Activated CD8-positive, alpha-beta T cell treated with anti-CD3 and anti-CD28 coated beads, Interleukin-2, amount 10 ng/mL, durations not matched to agents 7 days and 5 days (primary cell): ENCODE measurements around the gene IMMP2L. TPM values are rescaled to one million over a fixed set of nuclear protein-coding genes. Genes with fewer than 3 reads are reported as not detected.

Experiments
- ATAC-seq: fragments of 150-1000 bp; cut with Tn5 transposase; one replicate; pipeline ENCODE4 v1.10.0; 2021; ENCODE audit warnings: moderate library complexity
- CTCF ChIA-PET: fragments of 350-600 bp; sonication (Branson Sonifier 250); formaldehyde crosslinking; loops from one replicate; lab custom pipeline; 2021; ENCODE audit warnings: antibody characterized with exemption; lab: Charles Lee
- POLR2A ChIA-PET: fragments of 350-600 bp; sonication (Branson Sonifier 250); formaldehyde crosslinking; loops from one replicate; lab custom pipeline; 2021; ENCODE audit warnings: antibody characterized with exemption; lab: Charles Lee
- DNase-seq: peaks from one replicate; pipeline ENCODE4 v3.0.0-alpha.2; 2020
- H3K27ac Mint-ChIP-seq: one replicate; pipeline ENCODE4 v1.8.0; 2021; ENCODE audit warnings: mild to moderate bottlenecking, mixed read lengths
- H3K27me3 Mint-ChIP-seq: one replicate; pipeline ENCODE4 v1.8.0; 2021; ENCODE audit warnings: low read depth, mixed read lengths
- H3K36me3 Mint-ChIP-seq: one replicate; pipeline ENCODE4 v1.8.0; 2021; ENCODE audit warnings: low read depth, mixed read lengths
- H3K4me1 Mint-ChIP-seq: one replicate; pipeline ENCODE4 v1.8.0; 2021; ENCODE audit warnings: low read depth, mixed read lengths
- H3K4me3 Mint-ChIP-seq: one replicate; pipeline ENCODE4 v1.8.0; 2021; ENCODE audit warnings: mild to moderate bottlenecking, mixed read lengths
- H3K9me3 Mint-ChIP-seq: one replicate; pipeline ENCODE4 v1.8.0; 2022; ENCODE audit warnings: mixed read lengths; ENCODE audit not compliant: insufficient read depth
- total RNA-seq, 2 experiments: library from RNA; stranded (reverse); gene quantifications; one replicate each; pipeline ENCODE4 v1.2.3, GENCODE V29; 2021

IMMP2L gene
- total RNA-seq, 2 experiments from 2014 or later = 7.1 to 9.7 TPM

- Mint-ChIP-seq H3K4me1 (peaks cover 37% of the 10 kb centered on the region), H3K9me3 (peaks cover 25% of the 10 kb centered on the region)
- POLR2A ChIA-PET = no interaction called here
Observed at GRCh38 chr7:111068618-111069017, 493.7 kb downstream of the IMMP2L start.

GRCh38 chr7:111067682-111068081 lies 494.6 kb downstream of the IMMP2L start:
- ChIA-PET CTCF (no interaction called here), POLR2A (no interaction called here)
- H3K9me3 Mint-ChIP-seq = peaks cover 20% of the 10 kb centered on the region
- ATAC-seq = no peak
- H3K27me3 Mint-ChIP-seq = no peaks in the 10 kb centered on the region
- H3K4me3 Mint-ChIP-seq = no peak overlapping the region
- no peak overlapping the region for H3K27ac Mint-ChIP-seq
- peaks cover 28% of the 10 kb centered on the region for H3K4me1 Mint-ChIP-seq
- H3K36me3 Mint-ChIP-seq = peaks cover 35% of the 10 kb centered on the region
- DNase-seq = no peak

More at GRCh38 chr7:111068618-111069017, 493.7 kb downstream of the IMMP2L start:
- no peak overlapping the region for H3K27ac Mint-ChIP-seq
- no peak overlapping the region for H3K4me3 Mint-ChIP-seq
- CTCF ChIA-PET = no interaction called here
- DNase-seq (no peak), ATAC-seq (no peak)
- peaks cover 31% of the 10 kb centered on the region for H3K36me3 Mint-ChIP-seq
- H3K27me3 Mint-ChIP-seq = no peaks in the 10 kb centered on the region

DNA sequence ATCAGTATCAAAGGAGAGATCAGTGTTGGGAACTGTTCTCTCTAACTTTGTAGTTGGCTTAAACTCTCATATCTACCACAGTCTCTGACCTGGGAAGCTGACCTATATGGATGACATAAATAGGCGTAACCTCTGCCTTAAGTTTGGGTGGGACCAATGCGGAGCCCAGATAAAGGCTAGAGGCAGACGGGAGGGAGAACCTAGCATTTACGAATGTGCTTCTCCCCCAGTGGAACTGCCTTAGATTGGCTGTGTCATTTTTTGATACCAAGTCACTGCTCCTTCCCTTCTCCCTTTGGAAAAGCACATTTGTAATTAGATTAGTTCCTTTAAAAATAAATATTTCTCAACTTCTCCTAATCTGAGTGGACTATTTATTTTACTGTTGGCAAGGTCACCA lies 495.0 kb downstream of the IMMP2L start:
- Mint-ChIP-seq H3K4me3 (no peak overlapping the region), H3K9me3 (peaks cover 23% of the 10 kb centered on the region), H3K27ac (no peak overlapping the region), H3K4me1 (peaks cover 24% of the 10 kb centered on the region), H3K27me3 (no peaks in the 10 kb centered on the region), H3K36me3 (peaks cover 39% of the 10 kb centered on the region)
- ChIA-PET CTCF (interaction anchor here (1.0 kb wide), 1 partner anchor 37 kb away, joined by 3 read pairs; no protein-coding TSS in a partner anchor), POLR2A (no interaction called here)
- no peak for ATAC-seq
- DNase-seq = no peak

GRCh38 chr7:111063166-111063565 lies 499.1 kb downstream of the IMMP2L start:
- CTCF ChIA-PET = interaction anchor here (1.3 kb wide), 1 partner anchor 24 kb away, joined by 3 read pairs; no protein-coding TSS in a partner anchor
- ATAC-seq = no peak
- peaks cover 10% of the 10 kb centered on the region for H3K4me1 Mint-ChIP-seq
- POLR2A ChIA-PET = interaction anchor here (0.8 kb wide), 1 partner anchor 20 kb away, joined by 4 read pairs; no protein-coding TSS in a partner anchor
- H3K4me3 Mint-ChIP-seq = no peak overlapping the region
- DNase-seq = no peak
- no peak overlapping the region for H3K27ac Mint-ChIP-seq
- no peaks in the 10 kb centered on the region for H3K27me3 Mint-ChIP-seq
- peaks cover 44% of the 10 kb centered on the region for H3K36me3 Mint-ChIP-seq
- H3K9me3 Mint-ChIP-seq = peaks cover 39% of the 10 kb centered on the region

DNA sequence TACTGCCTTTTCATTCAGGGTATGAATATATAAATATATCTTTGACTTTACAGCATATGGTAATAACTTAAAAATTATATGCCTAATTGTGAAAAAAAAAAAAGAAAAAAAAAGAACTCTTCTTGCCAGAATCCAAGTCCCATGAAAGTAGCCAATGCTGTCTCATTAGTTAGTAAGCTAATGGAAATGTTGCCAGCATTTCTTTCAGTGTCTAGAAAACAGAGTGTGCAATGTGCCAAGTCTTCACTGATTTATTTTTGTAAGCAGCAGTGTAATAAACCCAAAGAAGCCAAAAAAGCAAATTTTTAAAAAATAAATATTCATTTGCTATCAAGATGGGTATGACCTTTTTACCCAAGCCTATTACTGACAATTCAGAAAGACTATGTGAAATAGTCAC lies 502.5 kb downstream of the IMMP2L start:
- POLR2A ChIA-PET = no interaction called here
- no peak for DNase-seq
- no peak overlapping the region for H3K27ac Mint-ChIP-seq
- CTCF ChIA-PET = interaction anchor here (1.3 kb wide), 1 partner anchor 26 kb away, joined by 3 read pairs; no protein-coding TSS in a partner anchor
- H3K27me3 Mint-ChIP-seq = no peaks in the 10 kb centered on the region
- peaks cover 28% of the 10 kb centered on the region for H3K9me3 Mint-ChIP-seq
- ATAC-seq = no peak
- no peak overlapping the region for H3K4me3 Mint-ChIP-seq
- H3K36me3 Mint-ChIP-seq = peaks cover 34% of the 10 kb centered on the region
- peaks cover 18% of the 10 kb centered on the region for H3K4me1 Mint-ChIP-seq

GRCh38 chr7:111057066-111057465 lies 505.2 kb downstream of the IMMP2L start:
- ChIA-PET POLR2A (no interaction called here), CTCF (interaction anchor here (2.3 kb wide), 1 partner anchor 10 kb away, joined by 10 read pairs; no protein-coding TSS in a partner anchor)
- ATAC-seq = no peak
- Mint-ChIP-seq H3K4me3 (no peak overlapping the region), H3K27ac (no peak overlapping the region), H3K4me1 (peaks cover 33% of the 10 kb centered on the region), H3K36me3 (peaks cover 9% of the 10 kb centered on the region), H3K9me3 (peaks cover 14% of the 10 kb centered on the region), H3K27me3 (no peaks in the 10 kb centered on the region)
- DNase-seq = no peak

GRCh38 chr7:111056371-111056770 lies 505.9 kb downstream of the IMMP2L start:
- peaks cover 2% of the 10 kb centered on the region for H3K36me3 Mint-ChIP-seq
- H3K27ac Mint-ChIP-seq = no peak overlapping the region
- peaks cover 10% of the 10 kb centered on the region for H3K9me3 Mint-ChIP-seq
- no peak for ATAC-seq
- ChIA-PET CTCF (interaction anchor here (1.1 to 1.2 kb wide), 2 partner anchors 42 to 50 kb away, joined by 3 to 4 read pairs; no protein-coding TSS in a partner anchor), POLR2A (interaction anchor here (1.2 kb wide), 1 partner anchor 13 kb away, joined by 3 read pairs; no protein-coding TSS in a partner anchor)
- DNase-seq = no peak
- H3K4me1 Mint-ChIP-seq = peaks cover 34% of the 10 kb centered on the region
- H3K27me3 Mint-ChIP-seq = no peaks in the 10 kb centered on the region
- no peak overlapping the region for H3K4me3 Mint-ChIP-seq

GRCh38 chr7:111053035-111053434 lies 509.3 kb downstream of the IMMP2L start:
- ChIA-PET CTCF (interaction anchor here (1.0 to 1.4 kb wide), 3 partner anchors 9 to 17 kb away, joined by 3 to 7 read pairs (median 3); no protein-coding TSS in a partner anchor), POLR2A (interaction anchor here (1.4 kb wide), 1 partner anchor 11 kb away, joined by 5 read pairs; no protein-coding TSS in a partner anchor)
- Mint-ChIP-seq H3K36me3 (peaks cover 4% of the 10 kb centered on the region), H3K27ac (no peak overlapping the region), H3K27me3 (no peaks in the 10 kb centered on the region), H3K4me3 (no peak overlapping the region), H3K4me1 (peaks cover 40% of the 10 kb centered on the region), H3K9me3 (peaks cover 5% of the 10 kb centered on the region)
- no peak for DNase-seq
- ATAC-seq = no peak

DNA sequence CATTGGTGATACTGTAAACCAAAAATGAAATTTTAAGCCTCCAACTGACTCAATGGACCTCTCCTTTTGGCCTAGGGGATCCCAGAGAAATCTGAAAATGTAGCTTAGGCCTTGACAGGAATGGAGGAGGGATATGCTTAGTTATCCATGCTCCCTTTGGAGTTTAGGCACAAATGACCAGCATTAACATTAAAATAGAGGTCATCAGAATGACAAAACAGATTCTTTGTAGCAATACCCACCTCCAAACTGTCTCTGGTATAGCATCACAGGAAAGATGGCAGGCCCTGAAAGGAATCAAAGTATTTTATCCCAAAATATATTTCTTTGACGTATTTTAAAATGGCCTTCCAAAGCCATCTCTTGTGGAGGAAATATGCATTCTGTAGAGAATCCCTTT lies 510.5 kb downstream of the IMMP2L start:
- Mint-ChIP-seq H3K36me3 (peaks cover 4% of the 10 kb centered on the region), H3K27ac (no peak overlapping the region), H3K4me1 (peaks cover 33% of the 10 kb centered on the region), H3K27me3 (no peaks in the 10 kb centered on the region), H3K9me3 (peaks cover 5% of the 10 kb centered on the region), H3K4me3 (no peak overlapping the region)
- ChIA-PET CTCF (interaction anchor here (1.4 kb wide), 1 partner anchor 9 kb away, joined by 7 read pairs; no protein-coding TSS in a partner anchor), POLR2A (no interaction called here)
- no peak for ATAC-seq
- no peak for DNase-seq

GRCh38 chr7:111050875-111051416 lies 511.3 kb downstream of the IMMP2L start:
- Mint-ChIP-seq H3K27me3 (no peaks in the 10 kb centered on the region), H3K4me3 (no peak overlapping the region), H3K27ac (no peak overlapping the region), H3K4me1 (peaks cover 31% of the 10 kb centered on the region), H3K36me3 (peaks cover 4% of the 10 kb centered on the region), H3K9me3 (peaks cover 5% of the 10 kb centered on the region)
- CTCF ChIA-PET = interaction anchor here (1.8 kb wide), 1 partner anchor 14 kb away, joined by 5 read pairs; no protein-coding TSS in a partner anchor
- DNase-seq = no peak
- POLR2A ChIA-PET = no interaction called here
- no peak for ATAC-seq

DNA sequence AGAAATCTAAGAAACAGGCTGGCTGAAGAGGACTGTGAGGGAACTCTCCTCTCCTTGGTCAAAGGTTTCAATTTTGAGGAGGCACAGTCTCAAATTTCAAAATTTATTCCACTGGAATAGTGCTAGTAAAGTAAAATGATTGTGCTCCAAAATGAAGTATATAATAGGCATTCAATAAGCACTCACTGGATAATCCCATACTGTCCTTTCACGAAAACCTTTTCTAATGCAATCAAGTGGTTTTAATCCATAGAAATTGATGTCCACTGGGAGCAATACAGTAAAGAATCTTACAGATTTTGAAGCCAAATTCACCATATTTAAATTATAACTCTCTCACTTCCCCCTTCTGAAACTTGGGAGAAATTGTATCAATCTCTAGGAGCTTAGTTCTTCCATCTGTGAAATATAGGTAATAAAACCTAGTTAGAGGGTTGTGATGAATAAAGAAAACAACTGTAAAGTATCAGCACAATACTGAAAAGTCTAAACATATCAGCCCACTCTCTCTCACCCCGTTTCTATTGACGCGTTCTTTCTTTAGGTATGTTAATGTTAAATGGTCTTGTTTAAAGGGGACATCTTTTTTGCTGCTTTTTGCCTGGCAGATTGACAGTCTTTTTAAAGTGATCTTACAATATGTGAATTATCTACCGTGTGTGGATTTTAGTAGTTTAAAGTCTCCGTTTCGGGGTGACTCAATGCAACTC lies 512.2 kb downstream of the IMMP2L start:
- no peaks in the 10 kb centered on the region for H3K27me3 Mint-ChIP-seq
- peaks cover 5% of the 10 kb centered on the region for H3K9me3 Mint-ChIP-seq
- H3K4me1 Mint-ChIP-seq = peaks cover 27% of the 10 kb centered on the region
- POLR2A ChIA-PET = no interaction called here
- H3K4me3 Mint-ChIP-seq = no peak overlapping the region
- CTCF ChIA-PET = interaction anchor here (1.4 to 1.8 kb wide), 2 partner anchors 8 to 13 kb away, joined by 3 to 5 read pairs; no protein-coding TSS in a partner anchor
- H3K36me3 Mint-ChIP-seq = peaks cover 4% of the 10 kb centered on the region
- ATAC-seq (no peak), DNase-seq (no peak)
- H3K27ac Mint-ChIP-seq = no peak overlapping the region
